Anterior cingulate cortex (tissue), 58 donors: ENCODE measurements around the gene ELANE.
"Not testable (repeated sequence)": the region's sequence is repeated elsewhere in the genome, so short reads cannot be mapped to it uniquely, and the experiment has no call there.

Experiments
- DNase-seq, 58 donors: peaks; one replicate each; lab custom pipeline; 2025; lab: John Stamatoyannopoulos, UW

ELANE gene

DNA sequence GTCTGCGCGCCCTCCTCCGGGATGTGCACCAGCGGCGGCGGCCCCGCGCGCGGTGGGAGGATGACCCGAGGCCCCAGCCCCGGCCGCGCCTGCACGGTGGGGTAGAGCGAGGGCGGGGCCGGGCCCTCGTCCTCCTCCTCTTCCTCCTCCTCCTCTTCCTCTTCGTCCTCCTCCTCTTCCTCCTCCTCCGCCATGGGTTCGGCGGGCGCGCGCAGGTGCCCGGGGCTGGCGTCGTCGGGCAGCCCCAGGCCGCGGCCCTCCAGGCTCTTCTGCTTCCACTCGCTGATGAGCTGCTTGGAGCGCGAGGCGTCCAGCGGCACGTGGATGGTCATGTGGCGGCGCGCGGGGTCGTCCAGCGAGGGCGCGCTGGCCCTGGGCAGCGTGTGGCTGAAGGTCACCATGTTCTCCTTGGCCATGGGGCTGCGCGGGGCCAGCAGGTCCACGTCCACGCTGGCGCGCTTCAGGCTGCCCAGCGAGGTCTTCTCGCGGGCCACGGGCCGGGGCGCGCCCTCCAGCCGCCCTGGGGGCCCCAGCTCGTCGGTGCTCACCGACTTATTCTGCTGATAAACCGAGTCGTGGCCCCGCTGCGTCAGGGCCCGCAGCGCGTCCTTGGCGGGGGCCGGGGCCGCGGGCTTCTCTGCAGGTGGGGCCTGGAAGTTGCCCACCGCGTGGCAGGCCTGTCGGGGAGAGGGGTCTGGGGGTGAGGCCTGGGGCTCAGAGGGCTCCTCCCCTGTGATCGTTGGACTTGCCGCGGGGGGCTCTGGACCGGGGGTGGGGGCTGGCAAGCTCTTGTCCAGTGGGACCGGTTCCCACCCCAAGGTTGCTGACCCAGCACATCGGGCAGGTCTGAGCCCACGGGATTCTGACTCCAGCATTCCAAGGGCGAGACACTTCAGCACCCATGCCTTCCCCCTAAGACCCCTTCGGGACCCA, 38.6 kb upstream of the ELANE start:
- DNase-seq, result no peak

DNA sequence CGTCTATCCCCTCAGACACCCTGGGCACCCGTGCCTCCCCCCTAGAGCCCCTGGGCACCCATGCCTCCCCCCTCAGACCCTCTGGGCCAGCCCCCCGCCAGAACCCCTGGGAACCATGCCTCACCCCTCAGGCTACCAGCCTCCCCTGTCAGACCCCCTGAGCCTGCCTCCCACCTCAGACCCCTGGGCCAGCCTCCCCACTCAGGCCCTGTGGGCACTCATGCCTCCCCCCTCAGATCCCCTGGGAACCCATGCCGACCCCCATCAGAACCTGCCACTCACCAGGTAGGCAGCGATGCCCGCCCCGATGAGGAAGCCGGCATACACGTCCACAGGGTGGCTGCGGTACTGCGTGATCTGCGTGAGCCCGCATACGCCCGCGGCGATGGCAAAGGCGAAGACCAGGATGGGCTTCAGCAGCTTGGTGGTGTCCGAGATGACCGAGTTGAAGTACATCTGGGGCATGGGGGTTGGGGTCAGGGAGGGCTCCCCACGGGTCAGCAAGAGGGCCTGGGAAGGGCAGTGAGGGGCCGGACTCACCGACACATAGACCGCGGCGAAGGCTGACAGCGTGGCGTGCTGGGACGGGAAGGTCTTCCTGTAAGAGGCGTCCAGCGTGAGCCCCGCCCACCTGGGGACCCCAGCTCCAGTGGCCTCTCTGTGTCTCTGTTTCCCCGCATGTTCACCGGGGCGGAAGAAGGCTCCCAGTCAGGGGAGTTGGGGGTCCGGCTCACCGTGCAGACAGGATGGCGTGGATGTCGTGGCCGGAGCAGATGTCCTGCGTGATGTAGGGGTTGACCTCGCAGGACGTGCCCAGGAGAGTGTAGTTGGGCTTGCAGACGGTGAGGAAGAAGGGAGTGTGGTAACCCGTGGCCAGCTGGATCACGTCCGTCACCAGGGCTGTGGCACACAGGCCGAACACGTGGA, 37.7 kb upstream of the ELANE start:
- DNase-seq, result no peak

DNA sequence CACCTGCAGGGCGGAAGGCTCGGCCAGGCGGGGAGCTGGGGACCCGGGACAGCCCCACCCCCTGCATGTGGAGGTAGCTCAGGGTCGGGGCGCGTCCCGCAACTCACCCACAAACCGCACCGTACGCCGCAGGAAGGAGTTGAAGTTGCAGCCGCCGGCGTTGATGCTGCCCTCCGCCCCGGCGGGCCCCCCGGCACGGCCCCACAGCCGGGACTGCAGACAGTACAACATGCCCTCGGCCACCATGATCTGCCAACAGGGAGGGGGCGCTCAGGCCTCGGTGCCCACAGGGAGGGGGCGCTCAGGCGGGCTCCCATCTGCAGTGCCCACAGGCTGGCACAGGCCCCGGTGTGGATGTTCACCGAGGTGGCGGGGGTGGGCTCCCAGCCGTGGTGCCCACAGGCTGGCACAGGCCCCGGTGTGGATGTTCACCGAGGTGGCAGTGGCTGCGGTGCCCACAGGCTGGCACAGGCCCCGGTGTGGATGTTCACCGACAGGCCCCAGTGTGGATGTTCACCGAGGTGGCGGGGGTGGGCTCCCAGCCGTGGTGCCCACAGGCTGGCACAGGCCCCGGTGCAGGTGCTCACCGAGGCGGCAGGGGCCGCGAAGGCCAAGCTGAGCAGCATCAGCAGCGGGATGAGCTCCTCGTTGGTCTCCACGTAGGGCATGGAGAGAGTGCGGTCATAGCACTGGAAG, 36.9 kb upstream of the ELANE start:
- no peak for DNase-seq

GRCh38 chr19:815775-816499, 36.2 kb upstream of the ELANE start:
- no peak for DNase-seq

GRCh38 chr19:816500-816857, 35.6 kb upstream of the ELANE start:
- no peak for DNase-seq

DNA sequence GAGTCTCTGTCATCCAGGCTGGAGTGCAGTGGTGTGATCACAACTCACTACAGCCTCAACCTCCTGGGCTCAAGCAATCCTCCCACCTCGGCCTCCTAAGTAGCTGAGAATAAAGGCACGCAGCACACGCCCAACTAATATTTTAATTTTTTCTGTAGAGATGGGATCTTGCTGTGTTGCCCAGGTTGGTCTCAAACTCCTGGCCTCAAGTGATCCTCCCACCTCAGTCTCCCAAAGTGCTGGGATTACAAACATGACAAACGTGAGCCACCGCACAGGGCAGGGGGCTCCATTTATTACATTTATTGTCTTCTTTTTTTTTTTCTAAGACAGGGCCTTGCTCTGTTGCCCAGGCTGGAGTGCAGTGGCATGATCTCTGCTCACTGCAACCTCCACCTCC, 31.9 kb upstream of the ELANE start:
- DNase-seq, result not testable (repeated sequence)

- DNase-seq, result peak in 1 of 58 donors; percentile 26
Measured at GRCh38 chr19:821231-821824, 30.8 kb upstream of the ELANE start.

- peak in 1 of 58 donors; percentile 20 for DNase-seq
Measured at GRCh38 chr19:821825-822503, 30.1 kb upstream of the ELANE start, which contains the start of gene PLPPR3. Gene PLPPR3, minus strand, starts transcription at chr19:821955. Its CDS starts 396 bp downstream, at chr19:821559.

DNA sequence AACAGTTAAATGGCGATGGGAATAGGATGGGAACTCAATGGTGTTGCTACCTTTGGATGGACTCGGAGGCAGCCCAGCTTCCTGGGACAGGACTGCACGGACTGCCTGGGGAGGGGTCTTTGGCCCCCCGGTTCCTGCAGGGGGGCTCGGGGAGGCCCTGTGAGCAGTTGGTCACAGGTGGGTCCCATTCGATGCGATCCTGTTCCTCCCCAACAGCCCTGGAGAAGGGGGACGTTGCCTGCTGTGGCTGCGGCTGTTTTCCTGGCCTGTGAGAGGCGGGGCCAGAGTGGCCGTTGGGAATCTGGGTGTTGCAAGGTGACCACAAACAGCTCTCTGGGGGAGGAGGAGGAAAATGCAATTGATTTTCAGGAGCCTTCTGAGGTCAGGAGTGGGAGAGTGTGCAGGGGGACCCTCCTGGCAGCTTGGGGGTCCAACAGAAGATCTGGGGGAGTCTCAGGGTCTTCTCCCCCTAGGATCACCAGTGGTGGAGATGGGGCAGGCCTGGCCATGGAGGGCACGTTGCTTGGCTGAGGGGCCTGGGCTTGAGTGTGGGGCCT, 28.5 kb upstream of the ELANE start:
- DNase-seq, result no peak

- DNase-seq, result no peak
Measured at GRCh38 chr19:824885-825284, 27.2 kb upstream of the ELANE start.

GRCh38 chr19:825897-826644, 26.0 kb upstream of the ELANE start:
- no peak for DNase-seq

- no peak for DNase-seq
Measured at GRCh38 chr19:827314-827709, 24.8 kb upstream of the ELANE start.

DNA sequence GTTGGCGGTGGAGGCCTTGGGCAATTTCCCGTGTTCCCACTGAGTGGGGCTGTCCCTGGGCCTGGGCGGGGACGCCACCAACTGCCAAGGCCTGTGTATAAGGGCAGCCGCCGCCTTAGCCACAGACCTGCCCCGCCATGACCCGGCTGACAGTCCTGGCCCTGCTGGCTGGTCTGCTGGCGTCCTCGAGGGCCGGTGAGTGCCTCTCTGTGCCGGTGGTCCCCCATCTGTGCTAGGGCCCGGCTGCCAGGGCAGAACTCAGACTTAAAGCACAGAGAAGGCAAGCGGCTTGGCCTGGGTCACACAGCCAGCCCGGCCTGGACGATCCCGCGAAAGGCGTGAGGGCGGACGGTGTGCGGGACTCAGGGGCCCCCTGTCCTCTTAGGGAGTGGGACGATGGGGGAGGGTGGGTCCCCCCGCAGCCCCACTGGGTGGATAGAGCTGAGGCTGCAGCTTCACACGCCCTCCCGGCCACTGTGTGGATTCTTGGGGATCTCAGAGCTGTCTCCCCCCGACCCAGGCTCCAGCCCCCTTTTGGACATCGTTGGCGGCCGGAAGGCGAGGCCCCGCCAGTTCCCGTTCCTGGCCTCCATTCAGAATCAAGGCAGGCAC, 24.3 kb upstream of the ELANE start, which contains the start of gene AZU1:
AZU1 (plus strand) TSS at position 128 of the 612 bp plus-strand sequence; CDS start at position 138, 10 bp downstream.
- DNase-seq, result no peak

- DNase-seq, result no peak
Measured at GRCh38 chr19:829129-829758, 22.9 kb upstream of the ELANE start.

DNA sequence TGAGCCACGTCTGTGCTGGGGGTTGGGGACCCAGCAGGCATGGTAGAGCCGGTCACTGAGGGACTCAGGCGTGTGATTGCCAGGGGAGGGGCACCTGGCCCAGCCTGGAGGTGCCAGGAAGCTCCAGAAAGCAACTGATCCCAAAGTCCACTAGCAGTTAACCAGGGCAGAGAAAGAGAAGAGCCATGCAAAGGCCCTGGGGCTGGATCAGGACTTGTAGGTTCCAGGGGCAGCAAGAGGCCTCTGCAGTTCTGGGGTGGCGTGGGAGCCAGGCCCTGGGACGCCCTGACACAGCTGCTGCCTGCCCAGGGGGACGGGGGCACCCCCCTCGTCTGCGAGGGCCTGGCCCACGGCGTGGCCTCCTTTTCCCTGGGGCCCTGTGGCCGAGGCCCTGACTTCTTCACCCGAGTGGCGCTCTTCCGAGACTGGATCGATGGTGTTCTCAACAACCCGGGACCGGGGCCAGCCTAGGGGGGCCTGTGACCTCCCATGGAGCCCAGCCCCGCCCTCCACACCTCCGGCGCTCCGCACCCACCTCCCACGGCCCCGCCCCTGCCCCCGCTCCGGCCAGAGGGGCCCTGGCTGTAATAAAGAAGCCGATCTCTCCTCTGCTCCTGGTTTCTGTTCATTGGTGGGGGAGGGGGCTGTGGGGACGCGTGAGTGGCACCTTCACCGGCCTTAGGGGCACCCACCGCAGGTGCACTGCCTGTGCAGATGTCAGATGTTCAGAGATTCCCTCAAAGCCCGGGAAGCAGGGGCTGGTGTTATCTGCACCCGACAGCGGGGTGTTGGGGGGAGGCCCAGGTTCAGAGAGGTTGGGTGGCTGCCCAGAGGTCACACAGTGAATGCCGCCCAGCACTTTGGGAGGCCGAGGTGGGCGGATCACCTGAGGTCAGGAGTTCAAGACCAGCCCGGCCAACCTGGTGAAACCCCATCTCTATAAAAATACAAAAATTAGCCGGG, 20.4 kb upstream of the ELANE start:
- no peak for DNase-seq

- DNase-seq, result no peak
Measured at GRCh38 chr19:834216-834615, 17.9 kb upstream of the ELANE start.
